NCI-H460 (cell line): Measurements from ENCODE around the gene PPP2R3C. TPM values are rescaled to one million over a fixed set of nuclear protein-coding genes. Genes with fewer than 3 reads are reported as not detected.
"Not testable (repeated sequence)": the region's sequence is repeated elsewhere in the genome, so short reads cannot be mapped to it uniquely, and the experiment has no call there.

Experiments used
- DNase-seq: peaks from one replicate; pipeline ENCODE4 v3.0.0-alpha.2; 2016; ENCODE audit warnings: low read depth; ENCODE audit errors: extremely low read depth
- polyA plus RNA-seq: library from polyadenylated mRNA; depleted of rRNA; stranded (reverse); fragments of >200 nt; gene quantifications from 2 replicates; pipeline ENCODE4 v1.2.3, GENCODE V29; 2014; cell fraction: nucleus; rRNA removed
- total RNA-seq: library from RNA; depleted of rRNA; stranded (reverse); fragments of >200 nt; shearing (Covaris generic); gene quantifications from 2 replicates; pipeline ENCODE4 v1.2.3, GENCODE V29; 2014; rRNA removed

The PPP2R3C gene
- total RNA-seq, result 69.4 and 73.4 TPM in 2 replicates
- 26.9 and 30.6 TPM in 2 replicates for polyA plus RNA-seq

DNA sequence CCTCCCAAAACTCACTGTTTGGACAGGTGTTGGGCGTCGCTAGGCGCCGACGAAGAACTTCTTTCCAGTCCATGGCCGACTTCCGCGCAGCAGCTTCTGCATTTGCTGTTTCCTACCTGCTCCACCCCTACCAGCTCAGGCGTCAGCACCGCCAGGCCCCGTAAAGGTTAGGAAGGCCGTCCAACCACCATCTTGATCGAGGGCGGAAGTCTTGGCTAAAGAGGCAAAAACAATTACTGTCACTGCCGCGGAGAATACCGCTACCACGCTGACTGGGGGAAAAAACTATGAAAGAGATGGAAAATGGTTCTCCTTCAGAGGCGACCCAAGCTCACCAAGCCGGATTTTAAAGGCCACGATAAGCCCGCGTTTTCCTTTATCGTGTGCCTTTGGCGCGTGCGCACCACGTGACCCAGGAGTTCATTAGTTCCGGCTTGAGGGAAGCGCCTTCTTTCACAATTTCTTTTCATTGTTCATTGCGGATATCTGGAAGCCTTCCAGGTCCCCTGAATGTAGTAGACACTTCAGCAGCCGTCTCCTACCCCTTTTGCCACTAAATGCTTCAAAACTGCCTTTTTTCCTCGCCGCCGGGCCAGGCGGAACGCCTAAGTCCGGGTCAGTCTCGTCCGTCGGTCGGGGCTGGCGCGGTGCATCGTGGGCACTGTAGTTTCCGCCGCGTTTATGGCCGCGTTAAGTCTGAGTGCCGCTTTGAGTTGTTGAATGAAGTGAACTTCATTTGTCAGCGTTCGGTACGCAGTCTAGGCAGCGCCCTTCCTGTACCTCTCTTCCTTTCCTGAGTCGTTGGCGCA lies at the start of gene PPP2R3C, which contains the start of gene PRORP:
TSS of gene PPP2R3C (minus strand) at position 104 of the 809 bp plus-strand sequence. CDS start at position 73, 31 bp downstream.
TSS of gene PRORP (plus strand) at position 666 of the 809 bp plus-strand sequence. CDS start 694 bp downstream, outside the sequence.
- DNase-seq, result peak; percentile 80

- no peak for DNase-seq
Measured at GRCh38 chr14:35167496-35167895, 45.7 kb upstream of the PPP2R3C start.

DNA sequence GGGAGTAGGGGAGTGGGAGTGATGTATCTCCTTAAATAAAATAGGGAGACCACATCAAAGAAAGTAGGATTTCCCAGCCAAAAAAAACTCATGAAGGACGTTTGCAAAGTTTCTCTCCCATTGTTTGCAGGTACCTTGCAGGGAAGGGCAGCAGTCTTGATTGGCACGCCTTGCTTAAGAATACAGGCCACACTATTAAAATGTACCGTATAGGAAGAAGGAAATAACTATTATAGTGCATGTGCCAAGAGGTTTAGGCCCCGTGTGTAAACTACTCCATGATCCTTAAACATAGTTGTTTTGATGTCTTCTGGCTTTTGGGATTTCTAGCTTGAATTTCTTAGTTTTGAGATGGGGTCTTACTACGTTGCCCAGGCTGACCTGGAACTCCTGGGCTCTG lies 43.1 kb upstream of the PPP2R3C start:
- no peak for DNase-seq

DNA sequence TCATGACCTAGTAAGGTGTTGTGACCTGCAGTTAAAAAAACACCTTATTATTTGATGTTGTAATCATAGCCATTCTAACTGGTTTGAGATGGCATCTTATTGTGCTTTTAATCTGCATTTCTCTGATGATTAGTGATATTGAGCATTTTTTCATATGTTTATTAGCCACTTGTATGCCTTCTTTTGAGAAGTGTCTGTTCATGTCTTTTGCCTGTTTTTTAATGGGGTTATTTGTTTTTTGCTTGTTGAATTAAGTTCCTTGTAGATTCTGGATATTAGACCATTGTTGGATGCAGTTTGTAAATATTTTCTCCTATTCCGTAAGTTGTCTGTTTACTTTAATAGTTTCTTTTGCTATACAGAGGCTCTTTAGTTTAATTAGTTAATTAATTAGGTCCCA lies 41.6 kb upstream of the PPP2R3C start:
- DNase-seq, result no peak

DNA sequence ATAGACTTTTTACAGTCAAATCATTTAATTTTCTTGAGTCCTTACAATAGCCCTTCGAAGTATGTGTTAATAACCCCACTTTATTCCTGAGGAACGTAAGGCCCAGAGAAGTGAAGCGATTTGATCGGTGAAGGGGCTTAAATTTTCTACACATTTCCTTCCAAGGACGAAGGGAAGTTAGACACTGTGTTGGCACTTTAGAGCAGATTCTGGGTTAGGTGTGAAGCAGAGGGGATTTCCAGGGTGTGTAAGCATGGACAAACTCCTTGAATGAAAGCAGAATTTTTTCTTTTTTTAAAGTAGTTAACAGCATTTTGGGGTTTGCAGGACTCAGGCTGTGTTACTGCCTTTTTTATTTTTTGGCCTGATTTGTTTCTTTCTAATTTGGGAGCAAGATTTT lies 39.4 kb upstream of the PPP2R3C start:
- no peak for DNase-seq

DNA sequence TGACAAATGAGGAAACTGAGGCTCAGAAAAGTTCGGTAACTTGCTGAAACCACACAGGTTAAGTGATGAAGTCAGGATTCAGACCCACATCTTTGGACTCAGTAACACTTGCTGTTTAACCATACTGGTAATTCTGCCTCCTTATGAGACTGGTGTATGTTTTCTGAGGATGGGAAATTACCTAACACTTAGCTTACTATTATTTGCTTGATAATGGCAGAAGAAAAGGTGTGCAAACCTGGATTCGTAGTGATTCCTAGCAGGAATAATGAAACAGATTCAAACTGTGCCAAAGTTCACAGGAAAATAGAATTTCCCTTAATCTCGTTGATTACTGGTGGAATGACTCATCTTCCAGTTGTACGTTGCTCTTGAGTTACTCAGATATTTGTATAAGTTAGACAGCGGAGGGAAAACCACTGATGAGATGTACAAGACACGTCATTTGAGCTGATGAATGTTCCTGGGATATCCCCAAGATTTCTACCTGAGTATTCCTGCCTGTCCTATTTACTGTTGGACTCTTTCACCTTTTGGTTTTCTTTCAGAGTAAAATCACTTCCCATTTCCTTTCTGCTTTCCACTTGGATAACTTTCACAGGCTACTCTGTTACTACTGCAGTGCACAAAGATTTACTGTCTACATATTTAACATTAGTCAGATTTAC lies 38.1 kb upstream of the PPP2R3C start:
- peak; percentile 82 for DNase-seq

- no peak for DNase-seq
Measured at GRCh38 chr14:35158951-35159653, 37.3 kb upstream of the PPP2R3C start.

GRCh38 chr14:35158491-35158890 lies 36.7 kb upstream of the PPP2R3C start:
- DNase-seq, result no peak

GRCh38 chr14:35155962-35156361 lies 34.2 kb upstream of the PPP2R3C start:
- DNase-seq, result no peak

DNA sequence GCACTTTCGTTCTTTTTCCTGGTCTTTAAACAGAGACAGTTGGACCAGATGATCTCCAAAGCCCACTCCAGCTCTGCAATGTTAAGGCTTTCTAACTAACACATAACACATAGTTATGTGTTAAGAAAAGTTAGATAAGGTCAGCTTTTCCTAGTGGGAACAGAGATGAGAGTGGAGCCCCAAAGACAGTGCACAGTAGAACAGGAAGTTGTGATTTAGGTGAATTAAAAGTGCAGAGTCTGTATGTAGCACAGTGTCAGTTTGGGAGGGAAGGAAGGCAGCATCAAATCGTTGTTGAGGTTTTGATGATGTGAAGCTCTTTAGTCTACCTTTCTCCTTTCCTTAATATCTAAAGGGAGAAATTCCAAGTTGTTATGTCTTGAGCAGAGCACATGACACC lies 32.2 kb upstream of the PPP2R3C start:
- no peak for DNase-seq

GRCh38 chr14:35152531-35152930 lies 30.7 kb upstream of the PPP2R3C start:
- DNase-seq, result not testable (repeated sequence)

GRCh38 chr14:35149239-35149638 lies 27.4 kb upstream of the PPP2R3C start:
- no peak for DNase-seq

DNA sequence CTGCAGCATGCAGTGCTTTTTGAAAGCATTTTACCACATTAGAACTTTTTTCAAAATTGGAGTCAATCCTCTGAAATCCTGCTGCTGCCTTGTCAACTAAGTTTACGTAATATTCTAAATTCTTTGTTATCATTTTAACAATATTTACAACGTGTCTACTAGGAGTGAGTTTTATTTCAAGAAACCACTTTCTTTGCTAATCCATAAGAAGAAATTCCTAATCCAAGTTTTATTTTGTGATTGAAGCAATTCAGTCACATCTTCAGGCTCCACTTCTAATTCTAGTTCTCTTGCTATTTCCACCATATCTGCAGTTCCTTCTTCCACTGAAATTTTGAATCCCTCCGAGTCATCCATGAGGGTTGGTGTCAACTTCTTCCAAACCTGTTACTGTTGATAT lies 25.9 kb upstream of the PPP2R3C start:
- no peak for DNase-seq

- DNase-seq, result no peak
Measured at GRCh38 chr14:35147186-35147585, 25.4 kb upstream of the PPP2R3C start.

DNA sequence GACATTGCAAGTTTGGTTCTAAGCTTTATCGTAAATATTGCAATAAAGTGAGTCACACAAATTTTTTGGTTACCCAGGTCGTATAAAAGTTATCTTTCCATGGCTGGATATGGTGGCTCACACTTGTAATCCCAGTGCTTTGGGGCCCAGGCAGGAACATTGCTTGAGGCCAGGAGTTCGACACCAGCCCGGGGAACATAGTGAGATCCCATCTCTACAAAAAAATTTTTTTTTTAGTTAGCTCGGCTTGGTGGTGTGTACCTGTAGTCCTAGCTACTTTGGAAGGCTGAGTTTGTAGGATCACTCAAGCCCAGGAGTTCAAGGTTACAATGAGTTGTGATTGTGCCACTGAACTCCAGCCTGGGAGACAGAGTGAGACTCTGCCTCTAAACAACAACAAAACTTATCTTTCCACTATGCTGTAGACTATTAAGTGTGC lies 24.9 kb upstream of the PPP2R3C start:
- no peak for DNase-seq

DNA sequence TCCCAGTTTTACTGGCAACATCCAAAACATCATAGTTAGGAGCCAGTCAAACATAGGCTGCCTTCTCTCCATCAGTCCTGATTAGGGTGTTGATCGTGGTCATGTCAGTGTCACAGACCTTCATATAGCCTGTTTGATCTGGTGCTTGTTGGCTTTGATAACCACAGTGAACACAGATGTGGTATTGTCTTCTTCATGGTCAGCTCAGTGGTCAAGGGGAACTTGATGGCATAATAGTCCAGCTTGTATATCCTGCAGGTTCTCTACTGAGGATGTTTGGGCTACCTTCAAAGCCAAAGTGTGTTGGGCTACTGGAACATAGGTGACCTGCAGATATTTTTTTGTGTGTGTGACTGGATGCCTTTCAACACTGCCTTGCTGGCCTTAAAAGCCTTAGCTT lies 22.2 kb upstream of the PPP2R3C start:
- DNase-seq, result no peak

- peak; percentile 32 for DNase-seq
Measured at GRCh38 chr14:35140718-35141581, 19.2 kb upstream of the PPP2R3C start.

GRCh38 chr14:35138585-35138984 lies 16.8 kb upstream of the PPP2R3C start:
- no peak for DNase-seq

- no peak for DNase-seq
Measured at GRCh38 chr14:35134329-35135123, 12.7 kb upstream of the PPP2R3C start.
